Measurements from ENCODE around the gene HECTD1. TPM values are rescaled to one million over a fixed set of nuclear protein-coding genes. Genes with fewer than 3 reads are reported as not detected.

The HECTD1 gene
- total RNA-seq, 1 experiment from 2014 or later, result 160 TPM

- ChIA-PET CTCF (interaction anchor here (0.6 kb wide), 1 partner anchor 602 kb away, joined by 3 read pairs; no protein-coding TSS in a partner anchor), RAD21 (ENCODE audit: low non-redundant PET in 1 of 2, low total read pairs in 2 of 2, uncharacterized antibody in 2 of 2, unreplicated experiment in 2 of 2) (no interaction called here), POLR2A (no interaction called here)
- H3K9me2 ChIP-seq (ENCODE audit: insufficient read depth), result no peaks in the 10 kb centered on the region
- no peak for ATAC-seq
- peaks cover 40% of the 10 kb centered on the region for H3K79me2 ChIP-seq (ENCODE audit: insufficient read depth, low read length)
- no TSS peak for BruUV-seq (replicated peaks)
- H2AFZ ChIP-seq (ENCODE audit: low read depth, low read length, poor library complexity, severe bottlenecking), result no peak overlapping the region
- H3K9me3 ChIP-seq (ENCODE audit: control insufficient read depth in 1 of 2, insufficient read depth in 1 of 2, low read depth in 1 of 2, low read length in 2 of 2), result no peaks in the 10 kb centered on the region
- no peak for TF ChIP-seq EZH2phosphoT487 (IDR thresholded peaks at IDR 0.05; ENCODE audit: borderline replicate concordance)
- TF ChIP-seq FOSL1 (IDR thresholded peaks at IDR 0.05; ENCODE audit: low read depth), result no peak
- no peak for TF ChIP-seq CEBPB (IDR thresholded peaks at IDR 0.05; ENCODE audit: low read depth)
- TF ChIP-seq EGR1 (IDR thresholded peaks at IDR 0.05; ENCODE audit: low read depth), result no peak
- TF ChIP-seq ELF1 (IDR thresholded peaks at IDR 0.05; ENCODE audit: borderline replicate concordance, low read depth), result no peak
- no peak for TF ChIP-seq CBX3 (IDR thresholded peaks at IDR 0.05; ENCODE audit: low read depth)
- TF ChIP-seq REST (IDR thresholded peaks at IDR 0.05; ENCODE audit: low read depth), result no peak
- TF ChIP-seq ZFX (IDR thresholded peaks at IDR 0.05), result no peak
- no peak for TF ChIP-seq YY1 (IDR thresholded peaks at IDR 0.05; ENCODE audit: extremely low read depth, insufficient replicate concordance, low read depth, low read length)
- no peak overlapping the region; the same call in 1 of the 2 replicates for H3K27ac ChIP-seq (ENCODE audit: low read depth, low read length)
- no peak overlapping the region for H3K4me3 ChIP-seq (replicated peaks in 1 of 2; ENCODE audit: low read depth in 1 of 2, low read length in 2 of 2)
- H3K27me3 ChIP-seq (ENCODE audit: insufficient read depth, low read length), result no peaks in the 10 kb centered on the region
- DNase-seq (ENCODE audit: low read depth, low spot score), result no peak
- H3K9ac ChIP-seq (ENCODE audit: low read length), result no peak overlapping the region
- H3K4me1 ChIP-seq (ENCODE audit: control insufficient read depth in 1 of 2, insufficient read depth in 2 of 2, low read length in 2 of 2), result peaks cover 51 to 54% of the 10 kb centered on the region in 2 experiments
- intact Hi-C loops (cut with micrococcal nuclease), result no loop called here
- peaks cover 11 to 30% of the 10 kb centered on the region in 2 experiments; a peak in 3 of 4 replicates for H3K36me3 ChIP-seq (ENCODE audit: control insufficient read depth in 1 of 2, insufficient read depth in 2 of 2, low read length in 2 of 2)
- no peak overlapping the region for H3K4me2 ChIP-seq (ENCODE audit: low read length)
- 0 out of 2 replicates have a peak, but pooled peaks cover 3% of the 10 kb centered on the region for H4K20me1 ChIP-seq (ENCODE audit: insufficient read depth)
Measured at GRCh38 chr14:31164115-31164514, 43.5 kb downstream of the HECTD1 start.

Data from HCT116 (cell line).